ENCODE measurements around the gene SPEF2. TPM values are rescaled to one million over a fixed set of nuclear protein-coding genes. Genes with fewer than 3 reads are reported as not detected.
A peak's percentile ranks its signal among the peaks of the same experiment; 100 is the strongest.

Gene SPEF2
- total and polyA plus RNA-seq, 2 of the 13 experiments (the other 11 are each of a cell fraction or from before 2014, with no cell fraction given): 1.5 to 2.3 TPM

DNA sequence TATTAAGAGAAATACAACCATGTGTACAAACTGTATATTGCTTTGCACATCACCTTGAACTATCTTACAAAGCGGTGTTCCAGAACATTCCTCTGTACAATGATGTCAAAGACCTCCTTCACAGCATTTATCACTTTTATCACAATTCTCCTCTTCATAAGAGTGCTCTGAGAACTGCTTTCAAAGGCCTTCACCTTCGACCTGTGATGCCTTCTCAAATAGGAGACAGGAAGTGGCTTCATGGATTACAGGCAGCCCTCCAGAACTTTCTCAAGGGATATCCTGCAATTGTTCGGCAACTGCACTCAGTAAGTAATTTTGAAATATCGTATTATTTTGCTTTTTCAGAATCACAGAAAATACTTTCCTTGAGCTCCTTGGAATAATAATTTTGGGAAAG, 171.1 kb downstream of the SPEF2 start:
- no peak overlapping the region for H2AFZ ChIP-seq (ENCODE audit: low read length)
- FAIRE-seq: no peak
- no TSS peak for BruUV-seq (replicated peaks)
- intact Hi-C loops (cut with micrococcal nuclease; ENCODE audit: unreplicated experiment) (no loop called here), in situ Hi-C loops (cut with HindIII; ENCODE audit: extremely low pct_ligation_motif_present, low pct_unique_long_range_greater_than_20kb) (no loop called here)
- ChIA-PET POLR2A (no interaction called here), CTCF (ENCODE audit: low intra/inter-chr PET ratio, low total read pairs) (no interaction called here)
- no peak for DNase-seq (ENCODE audit: low spot score)
- H3K9me3 ChIP-seq (ENCODE audit: low read length): no peaks in the 10 kb centered on the region
- TF ChIP-seq SRY (CRISPR knock-in tag; IDR thresholded peaks at IDR 0.05) (no peak), KAT2B (IDR thresholded peaks at IDR 0.05; ENCODE audit: borderline replicate concordance, low read depth, low read length) (no peak), ZNF333 (CRISPR knock-in tag; IDR thresholded peaks at IDR 0.05; ENCODE audit: borderline replicate concordance) (no peak), ZEB1 (IDR thresholded peaks at IDR 0.05; ENCODE audit: insufficient replicate concordance, low read depth) (no peak), ZNF224 (CRISPR knock-in tag; IDR thresholded peaks at IDR 0.05) (no peak), TAF15 (IDR thresholded peaks at IDR 0.05; ENCODE audit: low read depth, low read length, poor library complexity, severe bottlenecking) (no peak)
- H3K4me1 ChIP-seq (ENCODE audit: insufficient read depth, low read length): no peaks in the 10 kb centered on the region
- no peaks in the 10 kb centered on the region for H3K27me3 ChIP-seq (ENCODE audit: control insufficient read depth in 1 of 2, insufficient read depth in 2 of 2, low read length in 2 of 2)
- H3K9ac ChIP-seq (ENCODE audit: insufficient read depth, low read depth, low read length): no peak overlapping the region
- no peak overlapping the region for H3K4me2 ChIP-seq (ENCODE audit: low read depth, low read length)
- ATAC-seq: no peak
- no peaks in the 10 kb centered on the region for H3K79me2 ChIP-seq (ENCODE audit: insufficient read depth, low read length)
- 17% methylated on average over 4 of the region's 4 CpGs for WGBS (ENCODE audit: low lambda C conversion rate)
- H3K27ac ChIP-seq (ENCODE audit: extremely low read length, insufficient read depth, low read length): no peak overlapping the region
- H3K4me3 ChIP-seq (replicated peaks in 1 of 3; ENCODE audit: insufficient read depth in 1 of 3, low read depth in 2 of 3, low read length in 3 of 3): no peak overlapping the region
- no peaks in the 10 kb centered on the region for H3K36me3 ChIP-seq (replicated peaks in 1 of 2; ENCODE audit: control insufficient read depth in 1 of 2, insufficient read depth in 2 of 2, low read length in 2 of 2)
- H4K20me1 ChIP-seq (ENCODE audit: insufficient read depth, low read length): no peaks in the 10 kb centered on the region

DNA sequence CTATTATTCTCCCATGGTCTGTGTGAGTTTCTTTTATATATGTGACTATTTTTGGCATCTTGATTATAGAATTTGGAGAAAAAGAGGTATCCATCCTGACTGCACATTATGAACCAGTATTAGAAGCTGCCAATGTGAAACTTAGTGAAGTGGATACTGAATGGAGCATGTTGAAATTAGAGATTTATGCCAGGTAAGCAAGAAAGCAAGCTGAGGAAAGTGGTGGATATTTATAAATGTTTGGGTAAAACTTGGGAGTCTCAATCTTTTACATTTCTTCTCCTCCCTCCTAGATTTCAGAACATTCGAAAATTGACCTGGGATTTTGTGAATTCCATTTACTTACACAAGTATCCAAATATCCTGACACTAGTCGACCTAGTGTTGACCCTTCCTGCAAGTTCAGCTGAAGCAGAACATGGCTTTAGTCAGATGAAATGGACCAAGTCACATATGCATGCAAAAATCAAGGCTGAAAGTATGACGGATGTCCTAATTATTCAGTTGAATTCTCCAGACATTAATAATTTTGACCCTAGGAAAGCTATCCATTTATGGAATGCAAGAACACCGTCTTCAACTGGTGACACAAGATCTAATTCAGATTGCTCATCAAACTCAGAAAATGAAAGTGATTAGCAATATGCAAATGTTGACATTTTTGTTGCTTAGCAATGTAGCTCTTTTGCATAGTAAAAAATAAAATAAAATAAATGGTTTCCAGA, 172.2 kb downstream of the SPEF2 start:
- H3K4me2 ChIP-seq (ENCODE audit: low read depth, low read length): no peak overlapping the region
- no TSS peak for BruUV-seq (replicated peaks)
- no peak overlapping the region for H3K9ac ChIP-seq (ENCODE audit: insufficient read depth, low read depth, low read length)
- ATAC-seq (no peak), FAIRE-seq (no peak), DNase-seq (ENCODE audit: low spot score) (no peak)
- in situ Hi-C loops (cut with HindIII; ENCODE audit: extremely low pct_ligation_motif_present, low pct_unique_long_range_greater_than_20kb) (no loop called here), intact Hi-C loops (cut with micrococcal nuclease; ENCODE audit: unreplicated experiment) (no loop called here)
- 0 out of 2 replicates have a peak, but pooled peaks have one; percentile 17 for TF ChIP-seq MAFF (IDR thresholded peaks at IDR 0.05; ENCODE audit: low read depth, low read length)
- no peak for TF ChIP-seq HNF4G (IDR thresholded peaks at IDR 0.05; ENCODE audit: borderline replicate concordance, low read depth, low read length)
- TF ChIP-seq HNF4G (CRISPR knock-in tag; IDR thresholded peaks at IDR 0.05; ENCODE audit: borderline replicate concordance, low read depth): no peak
- TF ChIP-seq ONECUT2 (CRISPR knock-in tag; IDR thresholded peaks at IDR 0.05): no peak
- peak; percentile 33 to 56; a peak in 3 of 4 replicates for TF ChIP-seq MAFK (conservative IDR thresholded peaks at IDR 0.05 in 1 of 2, IDR thresholded peaks at IDR 0.05 in 1 of 2; ENCODE audit: low read length in 2 of 2)
- no peak for TF ChIP-seq CBFB (CRISPR knock-in tag; IDR thresholded peaks at IDR 0.05)
- H3K4me3 ChIP-seq (replicated peaks in 1 of 3; ENCODE audit: insufficient read depth in 1 of 3, low read depth in 2 of 3, low read length in 3 of 3): no peak overlapping the region
- H3K79me2 ChIP-seq (ENCODE audit: insufficient read depth, low read length): no peaks in the 10 kb centered on the region
- H3K9me3 ChIP-seq (ENCODE audit: low read length): no peaks in the 10 kb centered on the region
- no peaks in the 10 kb centered on the region for H4K20me1 ChIP-seq (ENCODE audit: insufficient read depth, low read length)
- no peaks in the 10 kb centered on the region for H3K27me3 ChIP-seq (ENCODE audit: control insufficient read depth in 1 of 2, insufficient read depth in 2 of 2, low read length in 2 of 2)
- no peak overlapping the region for H3K27ac ChIP-seq (ENCODE audit: extremely low read length, insufficient read depth, low read length)
- H3K36me3 ChIP-seq (replicated peaks in 1 of 2; ENCODE audit: control insufficient read depth in 1 of 2, insufficient read depth in 2 of 2, low read length in 2 of 2): no peaks in the 10 kb centered on the region
- ChIA-PET CTCF (ENCODE audit: low intra/inter-chr PET ratio, low total read pairs) (no interaction called here), POLR2A (no interaction called here)
- no peak overlapping the region for H2AFZ ChIP-seq (ENCODE audit: low read length)
- 18% methylated on average over 4 of the region's 4 CpGs for WGBS (ENCODE audit: low lambda C conversion rate)
- H3K4me1 ChIP-seq (ENCODE audit: insufficient read depth, low read length): no peaks in the 10 kb centered on the region
